Breast epithelium (tissue), 4 donors: ENCODE data around the gene TRPV3. TPM values are rescaled to one million over a fixed set of nuclear protein-coding genes. Genes with fewer than 3 reads are reported as not detected.

Experiments used
- DNase-seq, 2 donors: peaks; one replicate each; pipeline ENCODE4 v3.0.0-alpha.2; 2019; ENCODE audit warnings: low spot score in 2 of 2
- H3K27ac ChIP-seq, 2 donors: fragments of 200-600 bp; sonication (generic) in 1 of 2; one replicate each; pipeline ENCODE4 v1.5.1; 2016 to 2019; ENCODE audit warnings: mild to moderate bottlenecking in 1 of 2
- H3K27me3 ChIP-seq, 2 donors: fragments of 200-600 bp; sonication (generic) in 1 of 2; one replicate each; pipeline versions ENCODE4 v1.5.1 to v1.6.0; 2017 to 2019; ENCODE audit warnings: control low read depth in 1 of 2, mild to moderate bottlenecking in 1 of 2
- H3K36me3 ChIP-seq: fragments of 200-600 bp; one replicate; pipeline ENCODE4 v1.5.1; 2019
- H3K4me1 ChIP-seq, 2 donors: fragments of 200-600 bp; sonication (generic); one replicate each; pipeline ENCODE4 v1.5.1; 2016 to 2019; ENCODE audit warnings: control low read depth in 1 of 2
- H3K4me3 ChIP-seq, 3 donors: fragments of 200-600 bp; sonication (generic); 1 replicate in 2 of 3; 2 replicates in 1 of 3; pipeline ENCODE4 v1.5.1; 2016 to 2019; ENCODE audit warnings: mild to moderate bottlenecking in 3 of 3, moderate library complexity in 2 of 3
- H3K9me3 ChIP-seq, 2 donors: fragments of 200-600 bp; sonication (generic) in 1 of 2; one replicate each; pipeline ENCODE4 v1.5.1; 2016 to 2019; ENCODE audit warnings: control low read depth in 1 of 2
- CTCF ChIP-seq, 3 donors: fragments of 450-650 bp; IDR thresholded peaks; one replicate each; pipeline ENCODE4 v1.5.1; 2016 to 2017; ENCODE audit warnings: antibody characterized with exemption in 3 of 3, mild to moderate bottlenecking in 3 of 3, moderate library complexity in 3 of 3
- POLR2A ChIP-seq: fragments of 450-650 bp; IDR thresholded peaks from one replicate; pipeline ENCODE4 v1.6.1; 2016; ENCODE audit warnings: antibody characterized with exemption, mild to moderate bottlenecking, moderate library complexity
- POLR2AphosphoS5 ChIP-seq, 3 donors: sonication (generic); formaldehyde crosslinking; IDR thresholded peaks; one replicate each; pipeline ENCODE4 v1.6.1; 2017; ENCODE audit warnings: antibody characterized with exemption in 3 of 3
- intact Hi-C: fragments of 100-400 bp; cut with DNase I; formaldehyde crosslinking; loops from one replicate; pipeline ENCODE4 v1.15.1; 2023; ENCODE audit warnings: low total_unique reads
- total RNA-seq, 3 donors: library from RNA; depleted of rRNA; stranded (reverse); fragments of >200 nt; gene quantifications; one replicate each; pipeline ENCODE4 v1.1.0, GENCODE V29; 2016

TRPV3 gene
- total RNA-seq, 3 donors from 2014 or later, result 0.98 to 1.1 (median 1.0) TPM

GRCh38 chr17:3553419-3554401, 3.9 kb downstream of the TRPV3 start:
- no peaks in the 10 kb centered on the region for H3K27me3 ChIP-seq
- TF ChIP-seq POLR2A, result no peak
- no peak for TF ChIP-seq POLR2AphosphoS5 (IDR thresholded peaks at IDR 0.05)
- TF ChIP-seq CTCF (IDR thresholded peaks at IDR 0.05), result no peak

GRCh38 chr17:3552916-3553315, 4.7 kb downstream of the TRPV3 start:
- H3K27ac ChIP-seq, result no peak overlapping the region
- H3K4me1 ChIP-seq, result no peaks in the 10 kb centered on the region
- no peak for DNase-seq
- no peaks in the 10 kb centered on the region for H3K36me3 ChIP-seq
- H3K27me3 ChIP-seq, result no peaks in the 10 kb centered on the region
- TF ChIP-seq POLR2A (no peak), CTCF (IDR thresholded peaks at IDR 0.05) (no peak), POLR2AphosphoS5 (IDR thresholded peaks at IDR 0.05) (no peak)
- no peak overlapping the region for H3K4me3 ChIP-seq
- intact Hi-C loops, result loop anchor here (5.0 kb wide), 1 partner anchor 1556 kb away; no protein-coding TSS in a partner anchor
- no peaks in the 10 kb centered on the region for H3K9me3 ChIP-seq

More at GRCh38 chr17:3553419-3554401, 3.9 kb downstream of the TRPV3 start:
- Histone ChIP-seq H3K9me3 (no peaks in the 10 kb centered on the region), H3K36me3 (no peaks in the 10 kb centered on the region), H3K27ac (no peak overlapping the region), H3K4me1 (no peaks in the 10 kb centered on the region), H3K4me3 (no peak overlapping the region)
- intact Hi-C loops, result loop anchor here (5.0 kb wide), 1 partner anchor 1556 kb away; no protein-coding TSS in a partner anchor
- DNase-seq, result no peak

GRCh38 chr17:3551189-3551588, 6.4 kb downstream of the TRPV3 start:
- no peaks in the 10 kb centered on the region for H3K27me3 ChIP-seq
- TF ChIP-seq CTCF (IDR thresholded peaks at IDR 0.05), result no peak
- no peak for TF ChIP-seq POLR2A
- TF ChIP-seq POLR2AphosphoS5 (IDR thresholded peaks at IDR 0.05), result no peak

GRCh38 chr17:3549610-3550162, 7.9 kb downstream of the TRPV3 start:
- H3K27ac ChIP-seq, result no peak overlapping the region
- H3K4me1 ChIP-seq, result no peaks in the 10 kb centered on the region
- intact Hi-C loops, result loop anchor here (5.0 kb wide), 1 partner anchor 1552 kb away; no protein-coding TSS in a partner anchor
- H3K9me3 ChIP-seq, result no peaks in the 10 kb centered on the region
- TF ChIP-seq POLR2AphosphoS5 (IDR thresholded peaks at IDR 0.05) (no peak), POLR2A (no peak), CTCF (IDR thresholded peaks at IDR 0.05) (no peak)
- DNase-seq, result no peak
- H3K4me3 ChIP-seq, result no peak overlapping the region
- H3K36me3 ChIP-seq, result no peaks in the 10 kb centered on the region
- no peaks in the 10 kb centered on the region for H3K27me3 ChIP-seq

More at GRCh38 chr17:3551189-3551588, 6.4 kb downstream of the TRPV3 start:
- H3K36me3 ChIP-seq, result no peaks in the 10 kb centered on the region
- H3K9me3 ChIP-seq, result no peaks in the 10 kb centered on the region
- DNase-seq, result no peak
- intact Hi-C loops, result loop anchor here (5.0 kb wide), 1 partner anchor 1554 kb away; no protein-coding TSS in a partner anchor
- no peak overlapping the region for H3K27ac ChIP-seq
- H3K4me3 ChIP-seq, result no peak overlapping the region
- no peaks in the 10 kb centered on the region for H3K4me1 ChIP-seq

- no peak for DNase-seq
- Histone ChIP-seq H3K9me3 (no peaks in the 10 kb centered on the region), H3K4me3 (no peak overlapping the region), H3K27me3 (no peaks in the 10 kb centered on the region), H3K4me1 (no peaks in the 10 kb centered on the region), H3K36me3 (no peaks in the 10 kb centered on the region), H3K27ac (no peak overlapping the region)
- TF ChIP-seq POLR2A, result no peak
- TF ChIP-seq POLR2AphosphoS5 (IDR thresholded peaks at IDR 0.05), result no peak
- TF ChIP-seq CTCF (IDR thresholded peaks at IDR 0.05), result no peak
- intact Hi-C loops, result no loop called here
Measured at GRCh38 chr17:3547628-3548027, 10.0 kb downstream of the TRPV3 start.
